Stimulated activated CD4-positive, alpha-beta T cell treated with anti-CD3 and anti-CD28 coated beads, TNF-alpha, amount 100 ng/mL, for 1 hour (primary cell): ENCODE results near the gene GAD1.

Experiments
- DNase-seq, 3 donors: peaks; one replicate each; pipeline ENCODE4 v3.0.0-alpha.2; 2020; ENCODE audit warnings: low read depth in 3 of 3, low spot score in 1 of 3

Gene GAD1

GRCh38 chr2:170842785-170843184 is 26.1 kb downstream of the GAD1 start:
- no peak for DNase-seq

- no peak for DNase-seq
Observed at GRCh38 chr2:170843656-170844055, 27.0 kb downstream of the GAD1 start.

- no peak for DNase-seq
Observed at GRCh38 chr2:170845343-170845742, 28.7 kb downstream of the GAD1 start.

GRCh38 chr2:170846314-170846713 is 29.6 kb downstream of the GAD1 start:
- DNase-seq: no peak

- DNase-seq: no peak
Observed at GRCh38 chr2:170847716-170848115, 31.0 kb downstream of the GAD1 start.

GRCh38 chr2:170848587-170848986 is 31.9 kb downstream of the GAD1 start:
- DNase-seq: no peak

GRCh38 chr2:170850251-170850650 is 33.6 kb downstream of the GAD1 start:
- DNase-seq: no peak

GRCh38 chr2:170851635-170852034 is 34.9 kb downstream of the GAD1 start:
- no peak for DNase-seq

GRCh38 chr2:170856066-170856465 is 39.4 kb downstream of the GAD1 start:
- no peak for DNase-seq

- no peak for DNase-seq
Observed at GRCh38 chr2:170862286-170862902, 45.7 kb downstream of the GAD1 start.

- no peak for DNase-seq
Observed at GRCh38 chr2:170863087-170863486, 46.4 kb downstream of the GAD1 start.

- no peak for DNase-seq
Observed at GRCh38 chr2:170869036-170869435, 52.3 kb downstream of the GAD1 start.

- no peak for DNase-seq
Observed at GRCh38 chr2:170869461-170869860, 52.8 kb downstream of the GAD1 start.

- DNase-seq: peak; percentile 17 to 55 (median 41)
Observed at GRCh38 chr2:170873035-170873692, 56.5 kb downstream of the GAD1 start.

GRCh38 chr2:170878066-170878465 is 61.4 kb downstream of the GAD1 start:
- no peak for DNase-seq

GRCh38 chr2:170878505-170878904 is 61.8 kb downstream of the GAD1 start:
- no peak for DNase-seq

- DNase-seq: no peak
Observed at GRCh38 chr2:170881840-170882239, 65.2 kb downstream of the GAD1 start.

- no peak for DNase-seq
Observed at GRCh38 chr2:170882758-170883157, 66.1 kb downstream of the GAD1 start.

- DNase-seq: no peak
Observed at GRCh38 chr2:170883683-170884082, 67.0 kb downstream of the GAD1 start.

- DNase-seq: no peak
Observed at GRCh38 chr2:170885130-170885791, 68.6 kb downstream of the GAD1 start.

GRCh38 chr2:170886386-170886785 is 69.7 kb downstream of the GAD1 start:
- no peak for DNase-seq

GRCh38 chr2:170887496-170887895 is 70.8 kb downstream of the GAD1 start:
- no peak for DNase-seq

GRCh38 chr2:170887896-170888295 is 71.2 kb downstream of the GAD1 start:
- no peak for DNase-seq
